Cortex of kidney (tissue), 1 donor: ENCODE results near the gene CHN2.

Source experiments
- DNase-seq: peaks from one replicate; lab custom pipeline; 2025; lab: John Stamatoyannopoulos, UW

Gene CHN2

DNA sequence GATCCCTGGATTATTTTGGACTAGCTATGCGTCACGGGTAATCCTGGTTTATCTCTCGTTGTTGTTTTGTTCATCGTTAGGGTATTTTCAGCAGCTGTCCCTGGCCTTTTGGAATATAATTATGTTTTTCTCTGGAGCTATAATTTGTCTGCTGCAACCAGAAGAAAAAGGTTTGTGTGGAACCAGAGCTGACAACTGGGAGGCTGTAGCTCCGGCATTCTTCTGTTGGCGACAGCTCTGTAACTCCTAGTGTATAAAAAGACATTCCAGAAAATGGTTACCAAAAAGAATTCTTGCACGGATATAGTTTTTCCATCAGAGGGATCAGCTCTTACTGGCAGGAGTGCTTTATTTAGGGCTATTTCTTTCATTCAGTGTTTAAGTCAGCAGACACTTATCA lies 238.1 kb downstream of the CHN2 start:
- DNase-seq = no peak

DNA sequence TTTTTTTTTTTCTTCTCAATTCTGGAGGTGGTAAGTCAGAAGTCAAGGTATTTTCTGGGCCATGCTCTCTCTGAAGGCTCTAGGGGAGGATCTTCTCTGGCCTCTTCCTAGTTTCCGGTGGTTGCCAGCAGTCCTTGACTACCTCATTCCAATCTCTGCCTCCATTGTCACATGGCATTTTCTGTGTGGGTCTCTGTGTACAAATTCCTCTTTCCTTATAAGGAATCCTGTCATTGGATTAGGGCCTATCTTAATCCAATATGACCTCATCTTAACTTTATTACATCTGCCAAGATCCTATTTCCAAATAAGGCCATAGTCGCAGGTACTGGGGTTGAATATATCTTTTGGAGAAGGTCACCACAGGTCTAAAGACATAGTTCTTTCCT lies 239.8 kb downstream of the CHN2 start:
- DNase-seq = no peak

DNA sequence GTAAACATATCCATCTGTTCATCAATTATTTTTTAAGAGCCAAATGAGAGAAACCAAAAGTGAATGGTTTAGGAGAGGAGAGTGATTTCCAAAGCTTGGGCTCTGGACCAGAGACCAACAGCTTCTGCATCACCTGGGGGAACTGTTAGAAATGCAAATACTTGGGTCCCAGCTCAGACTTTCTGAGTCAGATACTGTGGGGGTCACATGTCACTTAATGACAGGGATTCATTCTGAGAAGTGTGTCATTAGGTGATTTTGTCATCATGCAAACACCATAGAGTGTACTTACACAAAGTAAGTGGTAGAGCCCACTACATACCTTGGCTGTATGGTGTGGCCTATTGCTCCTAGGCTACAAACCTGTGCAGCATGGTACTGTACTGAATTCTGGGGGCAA lies 240.6 kb downstream of the CHN2 start:
- DNase-seq = no peak

DNA sequence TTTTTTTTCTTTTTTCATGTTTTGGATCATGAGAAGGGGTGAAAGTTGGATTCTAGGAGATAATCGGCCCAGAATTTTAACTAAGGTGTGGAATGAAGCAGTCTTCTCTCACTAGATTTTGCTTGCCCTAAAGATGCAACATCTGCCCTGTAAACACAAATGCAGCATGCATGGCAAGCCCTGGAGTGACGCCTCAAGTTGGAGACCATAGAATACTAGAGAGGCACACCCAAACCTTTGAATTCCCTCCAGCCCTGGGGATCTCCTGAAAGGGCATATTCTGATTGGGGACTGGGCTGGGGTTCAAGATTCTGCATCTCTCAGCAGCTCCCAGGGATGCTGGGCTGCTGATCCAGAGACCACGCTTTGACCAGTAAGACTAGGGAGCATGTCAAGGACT lies 241.3 kb downstream of the CHN2 start:
- no peak for DNase-seq

DNA sequence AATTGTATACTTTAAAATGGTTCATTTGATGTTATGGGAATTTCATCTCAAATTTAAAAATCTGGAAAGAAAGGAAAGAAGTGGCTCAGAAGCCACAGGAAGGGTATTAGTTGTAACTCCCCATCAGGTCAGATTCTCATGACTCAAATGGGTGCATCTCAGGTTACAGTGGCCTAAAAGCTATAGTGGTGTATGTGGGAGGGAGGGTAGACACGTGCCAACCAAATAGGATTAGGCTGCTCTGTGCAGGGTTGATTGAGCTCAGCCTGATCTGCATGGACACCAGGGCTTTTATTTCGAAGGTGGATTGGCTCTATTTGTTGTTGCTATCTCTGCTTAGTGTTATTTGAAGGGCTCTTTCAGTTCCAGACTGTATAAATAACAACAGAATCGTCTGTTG lies 247.6 kb downstream of the CHN2 start:
- no peak for DNase-seq

DNA sequence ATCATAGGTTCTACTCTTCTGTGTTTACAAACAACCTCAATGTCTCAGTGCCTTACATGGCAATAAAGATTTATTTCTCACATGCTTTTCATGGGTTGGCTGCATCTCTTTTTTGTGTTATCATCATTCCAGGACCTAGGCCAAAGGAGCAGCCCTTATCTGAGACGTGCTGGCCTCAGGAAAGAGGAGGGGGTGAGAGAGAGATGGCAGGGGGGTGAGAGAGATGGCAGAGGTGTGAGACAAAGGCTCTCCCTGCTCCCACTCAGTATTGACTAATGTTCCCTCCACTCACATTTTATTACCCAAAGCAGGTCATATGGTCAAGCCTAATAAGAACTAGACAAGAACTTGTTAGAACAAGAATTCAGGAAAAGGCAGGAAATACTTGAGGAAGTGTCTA lies 249.0 kb downstream of the CHN2 start:
- DNase-seq = no peak

DNA sequence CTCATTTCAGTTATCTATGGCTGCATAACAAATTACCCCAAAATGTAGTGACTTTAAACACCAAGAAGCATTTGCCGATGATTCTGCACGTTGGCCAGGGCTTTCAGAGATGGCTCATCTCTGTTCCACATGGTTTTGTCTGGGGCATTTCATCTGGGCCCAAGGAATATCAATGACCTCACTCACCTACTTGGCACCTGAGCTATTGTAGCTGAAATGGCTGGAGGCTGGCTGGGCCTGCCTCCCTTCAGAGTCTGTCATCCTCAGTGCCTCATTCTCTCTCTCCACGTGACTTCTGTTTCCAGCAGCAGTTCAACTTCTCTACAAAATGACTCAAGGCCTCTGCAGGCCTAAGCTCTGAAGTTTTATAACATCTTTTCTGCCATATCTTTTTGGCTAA lies 249.7 kb downstream of the CHN2 start:
- no peak for DNase-seq

DNA sequence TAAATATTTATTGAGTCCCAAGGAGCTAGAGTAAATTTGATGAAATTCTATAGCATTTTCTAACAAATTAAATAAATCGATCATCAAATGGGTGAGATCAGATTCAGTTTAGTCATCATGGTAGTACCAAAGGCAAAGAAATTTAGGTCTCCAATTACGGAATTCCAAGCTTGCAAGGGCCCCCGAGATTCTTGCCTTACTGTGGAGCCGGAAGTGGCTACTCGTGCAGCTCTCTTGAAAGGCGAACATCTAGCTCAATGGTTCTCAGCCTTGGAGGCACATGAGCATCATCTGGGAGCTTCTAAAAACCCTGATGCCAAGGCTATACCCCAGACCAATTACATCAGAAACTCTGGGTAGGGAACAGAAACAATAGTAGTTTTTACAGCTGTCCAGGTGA lies 251.2 kb downstream of the CHN2 start:
- DNase-seq = no peak

DNA sequence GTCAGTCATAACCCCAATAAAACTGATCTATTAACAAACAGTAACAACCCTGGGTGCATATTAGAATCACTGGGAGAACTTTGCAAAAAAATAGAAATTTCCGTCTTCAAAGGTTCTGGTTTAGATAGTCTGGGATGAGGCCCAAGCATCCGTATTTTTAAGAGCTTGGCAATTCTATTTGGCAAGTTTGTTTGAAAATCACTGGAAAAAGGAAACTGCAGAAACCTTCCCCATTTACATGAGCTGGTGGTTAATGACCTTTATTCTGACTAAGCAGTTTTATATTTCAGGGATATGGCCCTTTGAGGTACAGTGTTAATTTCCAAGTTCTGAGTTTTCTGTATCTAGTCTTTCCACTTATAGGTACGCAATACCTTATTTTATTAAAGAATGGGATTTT lies 253.3 kb downstream of the CHN2 start:
- no peak for DNase-seq

DNA sequence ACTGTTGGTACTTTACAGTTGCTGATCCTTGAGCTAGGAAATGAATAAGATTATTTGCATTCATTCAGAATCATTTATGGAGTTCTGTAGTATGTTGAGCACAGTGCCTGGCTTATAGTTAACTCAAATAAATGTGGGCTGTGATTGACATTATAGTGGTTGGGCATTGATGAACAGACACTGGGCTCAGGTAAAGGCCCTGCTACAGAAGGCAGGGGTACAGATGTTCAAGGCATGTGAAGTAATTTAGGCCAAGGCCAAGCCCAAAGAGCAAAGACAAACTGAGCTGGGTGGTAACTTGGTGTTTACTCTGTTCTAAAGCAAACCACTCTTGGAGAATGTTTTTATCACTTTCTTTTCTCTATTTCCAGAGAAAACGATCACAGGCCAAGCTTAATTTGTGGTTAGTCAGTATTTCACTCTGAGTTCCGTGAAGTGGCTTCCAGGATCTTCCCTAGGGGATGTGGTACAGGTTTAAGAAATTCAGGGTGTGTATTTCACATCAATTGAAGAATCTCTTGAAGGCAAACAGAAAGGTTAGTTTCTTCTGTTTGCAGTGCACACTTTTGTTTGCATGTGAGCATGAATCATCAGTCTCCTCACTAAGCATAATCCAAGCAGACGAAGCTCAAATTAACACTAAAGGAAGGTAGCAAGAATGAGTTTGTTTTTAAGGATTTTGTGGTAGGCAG lies 255.1 kb downstream of the CHN2 start:
- no peak for DNase-seq

DNA sequence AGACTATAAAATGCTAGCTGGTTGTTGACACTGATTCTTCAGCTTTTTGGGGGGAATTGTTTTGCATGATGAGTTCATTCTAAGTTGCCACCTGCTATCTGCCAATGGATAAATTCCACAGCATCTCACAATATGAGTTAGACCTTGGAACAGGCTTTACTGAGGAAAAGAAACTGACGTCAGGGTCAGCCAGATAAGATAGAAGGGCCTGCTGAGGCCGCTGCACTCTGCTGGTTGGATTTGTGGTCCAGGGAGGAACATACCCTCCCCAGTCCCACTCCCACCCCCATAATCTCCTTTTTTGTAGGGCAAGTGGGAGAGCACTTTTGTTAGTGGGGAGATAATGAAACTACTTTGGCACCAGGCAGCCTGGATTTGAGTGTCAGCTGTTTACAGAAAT lies 258.4 kb downstream of the CHN2 start:
- DNase-seq = no peak

DNA sequence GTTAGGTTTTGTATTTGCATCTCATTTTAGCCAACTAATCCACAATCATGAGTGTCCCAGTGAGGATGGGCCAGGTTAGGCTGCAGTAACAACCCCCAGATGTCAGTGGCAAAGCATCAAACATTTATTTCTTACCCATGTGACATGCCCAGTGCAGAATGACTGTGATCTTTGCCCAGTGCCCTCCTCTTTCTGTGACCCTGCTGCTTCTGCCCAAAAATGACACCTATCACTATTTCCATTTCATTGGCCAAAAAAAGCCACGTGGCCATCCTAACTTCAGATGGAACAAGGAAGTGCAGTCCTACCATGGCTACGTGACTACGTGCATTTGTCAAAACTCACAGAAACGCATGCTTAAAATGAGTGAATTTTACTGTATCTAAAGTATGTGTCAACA lies 259.9 kb downstream of the CHN2 start:
- DNase-seq = no peak

DNA sequence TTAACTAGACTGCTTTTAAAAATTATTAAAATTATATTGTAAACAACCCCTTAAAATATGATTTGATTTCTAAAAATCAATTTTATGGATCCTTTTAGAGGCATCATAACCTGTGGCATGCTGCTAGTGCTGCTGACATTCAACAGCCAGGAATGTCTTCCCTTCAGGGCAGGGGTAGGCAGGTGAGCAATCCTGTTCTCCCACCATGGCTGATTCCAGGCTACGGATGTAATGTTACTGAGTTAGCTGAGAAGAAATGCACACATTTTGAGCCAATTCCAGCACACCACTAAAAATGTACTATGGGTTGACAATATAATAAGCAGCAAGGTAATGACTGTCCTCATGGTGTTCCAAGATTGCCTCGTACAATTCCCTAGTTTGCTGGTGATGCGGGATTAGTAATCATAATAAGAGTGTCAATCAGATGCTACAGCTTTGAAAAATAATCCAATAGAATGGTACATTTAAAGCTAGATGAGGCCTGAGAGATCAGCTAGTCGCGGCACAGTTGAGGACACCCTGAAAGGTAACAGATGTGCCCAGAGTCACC lies 260.4 kb downstream of the CHN2 start:
- no peak for DNase-seq

DNA sequence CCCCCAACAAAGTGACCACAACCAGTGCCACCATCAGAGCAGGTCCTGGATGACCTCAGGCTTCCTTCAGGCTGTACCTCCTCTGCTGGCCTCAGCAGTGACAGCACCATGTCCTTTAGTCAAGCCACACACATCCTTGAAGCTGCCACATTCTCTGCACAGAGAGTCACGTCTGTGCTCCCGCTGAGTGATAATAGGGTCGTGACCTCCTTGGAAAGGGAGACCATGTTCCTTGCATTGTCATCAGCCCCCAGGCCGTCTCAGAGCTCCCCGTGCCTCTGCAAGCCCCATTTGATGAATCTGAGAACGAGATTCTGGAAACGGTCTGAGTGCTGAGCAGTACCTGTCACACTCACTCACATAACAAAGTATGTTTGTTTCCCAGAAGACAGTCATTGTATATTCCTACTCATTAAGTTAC lies 262.6 kb downstream of the CHN2 start:
- DNase-seq = no peak

DNA sequence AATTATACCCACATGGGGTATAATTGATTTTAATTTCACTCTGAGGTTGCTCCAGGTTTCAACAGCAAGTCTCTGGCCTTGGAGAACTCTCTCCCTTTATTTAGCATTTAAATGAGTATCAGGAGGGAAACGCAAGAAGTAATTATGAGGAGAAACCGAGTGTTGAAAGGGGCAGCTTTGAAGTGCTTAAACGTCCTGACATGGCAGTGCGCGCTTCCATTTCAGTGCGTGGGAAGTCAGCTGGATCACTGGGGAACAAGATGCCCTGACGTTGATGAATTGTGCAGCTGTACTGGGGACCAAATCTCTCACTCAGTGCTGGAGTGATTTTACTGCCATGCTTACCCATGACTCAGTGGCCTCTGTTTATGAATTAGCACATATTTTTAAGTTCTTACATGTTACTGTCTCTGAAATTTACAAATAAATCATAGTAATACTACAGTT lies 263.0 kb downstream of the CHN2 start:
- DNase-seq = no peak

DNA sequence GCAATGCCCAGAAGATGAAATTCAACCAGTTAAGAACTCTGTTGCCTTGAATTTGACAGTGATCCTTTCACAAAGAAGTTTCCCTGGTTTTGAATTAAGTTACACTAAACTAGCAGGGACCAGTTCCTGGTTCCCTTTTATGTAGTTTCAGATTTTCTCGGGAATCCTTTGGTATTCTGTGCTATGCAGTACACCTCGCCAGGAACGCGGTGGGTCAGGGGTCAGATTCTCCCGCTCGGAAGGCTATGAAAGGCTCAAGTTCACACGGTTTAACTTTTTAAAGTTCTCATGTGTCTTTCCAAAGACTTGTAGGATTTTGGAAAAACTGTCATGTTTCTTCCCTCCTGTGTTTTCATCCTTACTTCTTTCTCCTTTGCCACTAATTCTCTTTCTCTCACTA lies 264.4 kb downstream of the CHN2 start:
- DNase-seq = no peak

DNA sequence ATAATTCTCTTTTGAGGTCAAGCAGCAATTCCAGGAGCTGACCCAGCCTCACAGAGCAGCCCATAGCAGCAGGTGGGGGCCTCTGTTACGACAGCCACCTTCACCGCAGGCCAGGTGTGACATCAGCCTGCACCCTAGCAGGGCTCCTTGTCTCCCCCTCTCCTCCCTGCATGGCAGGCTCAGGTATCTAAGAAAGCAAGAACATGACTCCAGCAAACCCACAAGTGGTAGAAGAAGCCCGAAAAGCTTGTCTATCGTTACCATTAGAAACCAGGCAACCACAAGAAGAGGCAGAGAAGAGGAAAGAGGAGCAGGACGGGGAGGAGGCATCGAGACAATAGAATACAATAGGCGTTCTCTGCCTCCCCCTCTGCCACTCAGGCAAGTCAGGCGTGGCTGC lies 265.0 kb downstream of the CHN2 start:
- no peak for DNase-seq

DNA sequence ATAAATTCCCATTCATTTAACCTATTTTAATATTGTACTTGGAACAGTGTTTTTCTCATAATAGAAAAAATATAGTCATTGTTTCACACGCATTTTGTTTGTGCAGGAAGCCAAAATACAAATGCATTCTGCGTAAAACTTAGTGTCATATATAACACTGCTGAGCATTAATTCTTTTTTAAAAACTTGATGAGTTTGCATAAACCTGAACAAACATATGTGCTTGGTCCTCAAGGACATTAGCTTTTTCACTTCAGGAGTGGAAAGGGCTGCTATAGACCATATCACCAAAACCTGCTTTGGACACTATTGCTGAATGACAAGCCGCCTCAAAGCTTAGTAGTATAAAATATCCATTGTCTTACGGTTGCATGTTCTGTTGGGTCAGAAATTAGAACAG lies 267.4 kb downstream of the CHN2 start:
- DNase-seq = no peak

DNA sequence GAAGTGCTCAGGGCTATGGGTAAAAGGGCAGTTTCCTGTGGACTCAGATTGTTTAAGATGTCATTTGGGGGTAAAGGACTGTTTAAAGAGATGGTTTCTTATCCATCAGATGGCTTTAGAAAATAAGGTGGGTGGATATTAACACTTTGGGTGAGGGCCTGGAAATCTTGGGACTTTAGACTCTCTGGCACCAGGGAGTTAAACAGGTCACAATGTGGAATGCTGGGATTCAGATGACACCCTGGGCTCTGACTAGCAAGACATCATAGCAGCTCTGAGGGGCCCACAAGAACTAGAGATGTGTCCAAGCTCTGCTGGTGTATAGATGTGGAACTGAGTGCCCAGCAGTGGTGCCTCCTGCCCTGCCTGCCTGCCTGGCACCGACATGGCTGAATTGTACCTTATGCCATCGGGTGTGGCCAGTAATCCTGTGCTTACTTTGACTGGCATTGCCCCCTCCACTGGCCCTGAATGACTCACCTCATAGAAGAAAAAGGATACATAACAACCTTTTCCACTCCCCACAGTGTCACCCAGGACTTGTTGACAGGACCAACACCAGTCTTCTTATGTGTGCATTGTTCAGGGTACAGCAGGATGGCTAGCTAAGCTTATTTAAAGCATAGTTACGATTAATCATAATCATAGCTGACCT lies 269.1 kb downstream of the CHN2 start:
- DNase-seq = no peak

DNA sequence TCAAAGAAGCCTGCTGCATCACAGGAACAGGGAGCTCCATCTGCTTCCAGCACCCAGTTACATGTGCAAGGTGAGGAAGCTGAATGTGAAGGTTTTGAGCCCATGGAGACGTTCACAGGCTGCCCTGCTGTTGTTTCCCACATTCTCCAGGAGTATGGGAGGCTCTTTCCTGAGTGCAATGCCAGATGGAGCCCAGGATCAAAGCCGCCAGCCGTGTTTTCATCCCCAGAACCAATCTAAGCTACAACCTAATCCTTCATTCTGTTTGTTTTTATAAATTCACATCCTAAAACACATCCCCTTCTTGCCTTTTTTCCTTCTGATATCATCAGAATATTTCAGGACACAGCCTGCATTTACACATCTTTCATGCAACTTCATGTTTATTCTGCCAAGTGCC lies 270.2 kb downstream of the CHN2 start:
- DNase-seq = no peak

DNA sequence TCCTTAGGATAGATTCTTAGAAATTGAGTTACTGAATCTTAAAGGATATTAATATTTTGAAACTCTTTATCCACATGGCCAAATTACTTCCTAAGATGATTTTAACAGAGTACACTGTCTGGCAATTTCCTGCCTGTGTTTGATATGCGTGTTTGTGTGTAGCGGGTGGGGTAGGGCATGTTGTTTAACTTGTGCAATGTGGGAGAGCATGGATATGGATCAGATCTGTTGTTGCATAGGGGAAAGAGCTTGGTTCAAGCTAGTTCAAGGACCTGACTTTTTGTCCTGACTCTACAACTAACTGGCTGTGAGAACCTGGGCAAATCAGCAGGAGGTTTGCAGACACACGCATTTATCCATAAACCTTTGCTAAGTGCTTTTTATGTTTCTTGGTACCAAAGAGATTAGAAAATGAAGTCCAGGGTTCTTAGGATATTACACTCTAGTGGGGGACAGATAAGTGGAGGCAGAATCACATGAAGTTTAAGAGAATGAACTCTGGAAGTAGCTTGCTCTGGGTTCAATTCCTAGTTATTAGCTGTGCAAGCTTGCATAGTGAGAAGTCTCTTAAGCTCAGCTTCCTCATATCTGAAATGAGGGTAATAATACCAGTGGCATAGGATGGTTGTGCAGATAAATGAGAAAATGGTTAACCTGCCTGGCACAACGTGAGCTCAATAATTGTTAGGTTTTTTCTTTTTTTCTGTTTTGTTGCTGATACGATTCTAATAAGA lies 272.8 kb downstream of the CHN2 start:
- no peak for DNase-seq

DNA sequence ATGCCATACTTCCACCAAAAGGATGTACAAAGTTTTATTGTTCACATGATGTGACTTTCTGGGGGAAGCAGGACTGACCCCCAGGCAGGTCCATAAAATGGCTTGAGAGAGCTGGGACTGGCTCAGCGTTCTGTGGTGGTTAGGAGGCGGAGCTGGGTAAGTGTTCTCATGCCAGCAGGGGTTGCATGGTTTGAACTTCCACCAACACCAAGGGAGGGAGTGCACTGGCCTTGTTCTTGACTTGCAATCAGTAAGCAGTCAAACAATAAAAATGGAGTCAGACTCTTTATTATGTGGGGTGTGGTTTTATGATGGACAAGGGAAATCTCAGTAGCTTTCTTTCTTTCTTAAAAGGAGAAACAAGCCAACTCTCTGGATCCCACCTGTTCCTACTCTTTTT lies 273.6 kb downstream of the CHN2 start:
- DNase-seq = no peak

DNA sequence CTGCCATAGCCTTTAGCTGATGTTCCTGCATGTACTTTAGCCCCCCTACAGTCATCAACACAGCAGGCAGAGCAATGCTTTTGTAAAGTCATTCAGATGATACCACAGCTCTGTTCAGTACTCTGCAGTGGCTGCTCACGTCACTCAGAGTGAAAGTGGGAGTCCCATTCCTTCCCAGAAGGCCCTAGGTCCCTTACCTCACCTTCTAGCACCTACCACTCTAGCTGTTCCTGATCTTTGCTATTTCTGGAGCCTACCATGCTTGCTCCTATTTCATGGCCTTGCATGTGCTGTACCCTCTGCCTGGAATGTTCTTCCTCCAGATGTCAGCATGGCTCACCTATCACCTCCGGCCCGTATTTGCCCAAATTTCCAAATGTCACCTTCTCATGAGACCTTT lies 274.7 kb downstream of the CHN2 start:
- DNase-seq = no peak
